GM12878 (cell line): ENCODE measurements around the gene NR3C1. TPM values are rescaled to one million over a fixed set of nuclear protein-coding genes. Genes with fewer than 3 reads are reported as not detected.

Source experiments
- ATAC-seq: fragments of 200-7000 bp; cut with Tn5 transposase; 3 replicates; pipeline ENCODE4 v1.9.1; 2020; ENCODE audit warnings: mild to moderate bottlenecking, moderate library complexity
- BruUV-seq: library from RNA; stranded (reverse); fragments of 400-500 nt; replicated peaks from 2 replicates; lab custom pipeline; 2021; lab: Mats Ljungman, UMichigan
- CTCF ChIA-PET: fragments of 300-600 bp; sonication (Branson Sonifier 250); formaldehyde crosslinking; extraction: SDS; loops from one replicate; lab custom pipeline; 2021; ENCODE audit warnings: inconsistent platforms; lab: Yijun Ruan, JAX
- POLR2A ChIA-PET: fragments of 350-600 bp; formaldehyde crosslinking; extraction: SDS; loops from one replicate; lab custom pipeline; 2021; ENCODE audit warnings: inconsistent platforms; lab: Charles Lee
- RAD21 ChIA-PET: fragments of 300-600 bp; sonication (Branson Sonifier 250); formaldehyde crosslinking; loops from one replicate; lab custom pipeline; 2023; ENCODE audit warnings: antibody characterized with exemption; ENCODE audit not compliant: unreplicated experiment; lab: Charles Lee
- SMC1A ChIA-PET: fragments of 300-600 bp; sonication (Branson Sonifier 250); formaldehyde crosslinking; loops from one replicate; lab custom pipeline; 2023; ENCODE audit not compliant: unreplicated experiment, uncharacterized antibody; lab: Charles Lee
- DNase-seq: peaks from one replicate; pipeline ENCODE4 v3.0.0-alpha.2; 2011; ENCODE audit warnings: low read depth, low spot score
- FAIRE-seq: peaks from 3 replicates; lab custom pipeline; 2011; peaks lifted over from hg19 to GRCh38; lab: Jason Lieb, UNC
- H2AFZ ChIP-seq: 2 replicates; pipeline ENCODE4 v1.6.0; 2011; ENCODE audit warnings: low read depth, low read length, control low read depth; ENCODE audit not compliant: control insufficient read depth
- H3K27ac ChIP-seq: 2 replicates; pipeline ENCODE4 v1.5.1; 2011; ENCODE audit warnings: control low read depth; ENCODE audit not compliant: control insufficient read depth, insufficient read depth
- H3K27me3 ChIP-seq, 2 experiments: replicated peaks in 1 of 2; 2 replicates each; pipeline versions ENCODE4 v1.6.0 to v1.6.1; 2011; ENCODE audit warnings: low read length in 1 of 2; ENCODE audit not compliant: control insufficient read depth in 2 of 2, insufficient read depth in 2 of 2
- H3K36me3 ChIP-seq, 2 experiments: 2 replicates each; pipeline ENCODE4 v1.5.1; 2011; ENCODE audit warnings: low read length in 1 of 2; ENCODE audit not compliant: control insufficient read depth in 2 of 2, insufficient read depth in 2 of 2
- H3K4me1 ChIP-seq: 2 replicates; pipeline ENCODE4 v1.6.1; 2011; ENCODE audit warnings: mild to moderate bottlenecking, low read length, moderate library complexity, mixed read lengths; ENCODE audit not compliant: control insufficient read depth, insufficient read depth
- H3K4me2 ChIP-seq: 2 replicates; pipeline ENCODE4 v1.6.0; 2011; ENCODE audit warnings: control low read depth; ENCODE audit not compliant: control insufficient read depth, insufficient read depth
- H3K4me3 ChIP-seq: fragments of 200-600 bp; sonication (generic); 2 replicates; pipeline ENCODE4 v1.5.1; 2016
- H3K79me2 ChIP-seq: 2 replicates; pipeline ENCODE4 v1.6.0; 2011; ENCODE audit warnings: low read length; ENCODE audit not compliant: control insufficient read depth, insufficient read depth
- H3K9ac ChIP-seq: 2 replicates; pipeline ENCODE4 v1.8.0; 2011; ENCODE audit warnings: low read length, control low read depth, mixed read lengths; ENCODE audit not compliant: control insufficient read depth, insufficient read depth
- H3K9me3 ChIP-seq: replicated peaks from 3 replicates; pipeline ENCODE4 v1.5.1; 2011; ENCODE audit warnings: mild to moderate bottlenecking, low read length; ENCODE audit not compliant: control insufficient read depth, insufficient read depth
- H4K20me1 ChIP-seq: 2 replicates; pipeline ENCODE4 v1.6.0; 2011; ENCODE audit not compliant: control insufficient read depth, insufficient read depth
- CREM ChIP-seq: IDR thresholded peaks from 2 replicates; pipeline ENCODE4 v1.6.1; 2014; ENCODE audit warnings: antibody characterized with exemption, low read depth
- ESRRA ChIP-seq: IDR thresholded peaks from 2 replicates; pipeline ENCODE4 v1.6.1; 2012; ENCODE audit warnings: mild to moderate bottlenecking, low read length, improper control_type of control experiment
- FOXK2 ChIP-seq: fragments of 450-650 bp; IDR thresholded peaks from 2 replicates; pipeline ENCODE4 v1.6.1; 2017; ENCODE audit warnings: mild to moderate bottlenecking, moderate library complexity
- IKZF1 ChIP-seq: fragments of 450-650 bp; conservative IDR thresholded peaks from 2 replicates; pipeline ENCODE4 v1.6.1; 2017; ENCODE audit warnings: antibody characterized with exemption, mild to moderate bottlenecking
- JUNB ChIP-seq: IDR thresholded peaks from 2 replicates; pipeline ENCODE4 v1.6.1; 2016; ENCODE audit warnings: antibody characterized with exemption, mild to moderate bottlenecking
- MTA2 ChIP-seq: fragments of 450-650 bp; IDR thresholded peaks from 2 replicates; pipeline ENCODE4 v1.6.1; 2016; ENCODE audit warnings: low read depth, mild to moderate bottlenecking, moderate library complexity
- MTA3 ChIP-seq: IDR thresholded peaks from 2 replicates; pipeline ENCODE4 v1.6.1; 2012; ENCODE audit warnings: low read length, inconsistent platforms, borderline replicate concordance
- MXI1 ChIP-seq: fragments of 150-350 bp; IDR thresholded peaks from 2 replicates; pipeline ENCODE4 v1.6.1; 2011; ENCODE audit warnings: low read depth, mild to moderate bottlenecking, inconsistent platforms, low read length, improper control_type of control experiment
- PML ChIP-seq: IDR thresholded peaks from 2 replicates; pipeline ENCODE4 v1.6.1; 2012; ENCODE audit warnings: low read length, inconsistent platforms
- POLR2AphosphoS5 ChIP-seq: IDR thresholded peaks from 2 replicates; pipeline ENCODE4 v1.6.1; 2011; ENCODE audit warnings: mild to moderate bottlenecking, low read length, inconsistent platforms
- RUNX3 ChIP-seq: IDR thresholded peaks from 2 replicates; pipeline ENCODE4 v1.6.1; 2012; ENCODE audit warnings: low read length, inconsistent platforms
- SKIL ChIP-seq: fragments of 450-650 bp; IDR thresholded peaks from 2 replicates; pipeline ENCODE4 v1.6.1; 2017; ENCODE audit warnings: mild to moderate bottlenecking, low read depth, inconsistent platforms; ENCODE audit not compliant: poor library complexity, severe bottlenecking
- STAT1 ChIP-seq: fragments of 450-650 bp; conservative IDR thresholded peaks from 2 replicates; pipeline ENCODE4 v1.6.1; 2014; ENCODE audit warnings: antibody characterized with exemption, mild to moderate bottlenecking
- TARDBP ChIP-seq: IDR thresholded peaks from 2 replicates; pipeline ENCODE4 v1.6.1; 2016; ENCODE audit warnings: borderline replicate concordance
- WRNIP1 ChIP-seq: IDR thresholded peaks from 2 replicates; pipeline ENCODE4 v1.6.1; 2011; ENCODE audit warnings: low read depth, low read length, improper control_type of control experiment, borderline replicate concordance
- WGBS: methylation state at CpG from one replicate; pipeline ENCODE4 v1.1.6; 2016; ENCODE audit warnings: low lambda C conversion rate; ENCODE audit not compliant: insufficient replicate concordance, insufficient coverage; ENCODE audit errors: missing lambda C conversion rate; 5-methylcytosine and 5-hydroxymethylcytosine counted together
- in situ Hi-C: fragments of 300-500 bp; cut with MboI; formaldehyde crosslinking; loops from 9 replicates; pipeline ENCODE4 v1.14.3; 2018; ENCODE audit warnings: mixed read lengths
- intact Hi-C: fragments of 100-400 bp; cut with micrococcal nuclease; formaldehyde crosslinking; loops from one replicate; pipeline ENCODE4 v1.14.2; 2022; ENCODE audit not compliant: unreplicated experiment
- polyA plus RNA-seq, 11 experiments: library from polyadenylated mRNA; depleted of rRNA in 4 of 11; unstranded in 6 of 11; stranded (reverse) in 5 of 11; fragments of >200 nt; fragmentation: Nextera tagmentation in 4 of 11; fragmentation: Illumina TruSeq in 1 of 11; extraction: Ambion mirVana in 4 of 11; extraction: Trizol in 1 of 11; gene quantifications; 1 replicate in 1 of 11; 2 replicates in 10 of 11; pipeline versions ENCODE4 v1.2.1 to v1.2.3, GENCODE V29; 2011 to 2016; ENCODE audit warnings: inconsistent platforms in 2 of 11, missing spikeins in 2 of 11, low read depth in 1 of 11
- total RNA-seq, 4 experiments: library from RNA; depleted of rRNA in 3 of 4; stranded (reverse); fragments of >200 nt in 3 of 4; fragmentation: Illumina TruSeq in 1 of 4; extraction: Trizol in 1 of 4; gene quantifications; 2 replicates each; pipeline versions ENCODE4 v1.2.1 to v1.2.3, GENCODE V29; 2013 to 2021
- TF ChIP-seq, protein P1 (sequence below): fragments of 450-650 bp; IDR thresholded peaks from 2 replicates; pipeline ENCODE4 v1.6.1; 2016; ENCODE audit warnings: mild to moderate bottlenecking, moderate library complexity, borderline replicate concordance

NR3C1 gene
- total and polyA plus RNA-seq, 10 of the 15 experiments (the other 5 are each of a cell fraction or from before 2014, with no cell fraction given), result 49.7 to 141 (median 109) TPM

- TF ChIP-seq PML (no peak), POLR2AphosphoS5 (no peak), CREM (no peak), SKIL (no peak), MXI1 (no peak), JUNB (peak; percentile 76)
Measured at GRCh38 chr5:143309661-143310431, 93.6 kb downstream of the NR3C1 start (continued).

- Histone ChIP-seq H3K27me3 (no peaks in the 10 kb centered on the region), H3K4me3 (no peak overlapping the region), H3K9me3 (peaks cover 12% of the 10 kb centered on the region), H4K20me1 (no peaks in the 10 kb centered on the region), H3K4me1 (peaks cover 8% of the 10 kb centered on the region; the same call in 1 of the 2 replicates), H3K9ac (no peak overlapping the region), H3K36me3 (peaks cover 11 to 40% of the 10 kb centered on the region in 2 experiments), H3K27ac (no peak overlapping the region), H3K4me2 (no peak overlapping the region), H3K79me2 (peaks cover 54% of the 10 kb centered on the region), H2AFZ (no peak overlapping the region)
- no CpG with 5 or more reads among the region's 2 CpGs for WGBS
- POLR2A ChIA-PET, result interaction anchor here (0.7 kb wide), 1 partner anchor 58 kb away, joined by 7 read pairs; no protein-coding TSS in a partner anchor
- intact Hi-C loops (no loop called here), in situ Hi-C loops (no loop called here)
- no TSS peak for BruUV-seq
- SMC1A ChIA-PET, result interaction anchor here (1.3 kb wide), 1 partner anchor 11 kb away, joined by 3 read pairs; no protein-coding TSS in a partner anchor
- FAIRE-seq (no peak), ATAC-seq (no peak), DNase-seq (no peak)
- RAD21 ChIA-PET, result no interaction called here
- CTCF ChIA-PET, result no interaction called here
- TF ChIP-seq IKZF1, result no peak
- no peak for TF ChIP-seq FOXK2
- TF ChIP-seq ESRRA, result no peak
- TF ChIP-seq MTA2, result no peak
- TF ChIP-seq TARDBP, result no peak
- TF ChIP-seq, protein P1, sequence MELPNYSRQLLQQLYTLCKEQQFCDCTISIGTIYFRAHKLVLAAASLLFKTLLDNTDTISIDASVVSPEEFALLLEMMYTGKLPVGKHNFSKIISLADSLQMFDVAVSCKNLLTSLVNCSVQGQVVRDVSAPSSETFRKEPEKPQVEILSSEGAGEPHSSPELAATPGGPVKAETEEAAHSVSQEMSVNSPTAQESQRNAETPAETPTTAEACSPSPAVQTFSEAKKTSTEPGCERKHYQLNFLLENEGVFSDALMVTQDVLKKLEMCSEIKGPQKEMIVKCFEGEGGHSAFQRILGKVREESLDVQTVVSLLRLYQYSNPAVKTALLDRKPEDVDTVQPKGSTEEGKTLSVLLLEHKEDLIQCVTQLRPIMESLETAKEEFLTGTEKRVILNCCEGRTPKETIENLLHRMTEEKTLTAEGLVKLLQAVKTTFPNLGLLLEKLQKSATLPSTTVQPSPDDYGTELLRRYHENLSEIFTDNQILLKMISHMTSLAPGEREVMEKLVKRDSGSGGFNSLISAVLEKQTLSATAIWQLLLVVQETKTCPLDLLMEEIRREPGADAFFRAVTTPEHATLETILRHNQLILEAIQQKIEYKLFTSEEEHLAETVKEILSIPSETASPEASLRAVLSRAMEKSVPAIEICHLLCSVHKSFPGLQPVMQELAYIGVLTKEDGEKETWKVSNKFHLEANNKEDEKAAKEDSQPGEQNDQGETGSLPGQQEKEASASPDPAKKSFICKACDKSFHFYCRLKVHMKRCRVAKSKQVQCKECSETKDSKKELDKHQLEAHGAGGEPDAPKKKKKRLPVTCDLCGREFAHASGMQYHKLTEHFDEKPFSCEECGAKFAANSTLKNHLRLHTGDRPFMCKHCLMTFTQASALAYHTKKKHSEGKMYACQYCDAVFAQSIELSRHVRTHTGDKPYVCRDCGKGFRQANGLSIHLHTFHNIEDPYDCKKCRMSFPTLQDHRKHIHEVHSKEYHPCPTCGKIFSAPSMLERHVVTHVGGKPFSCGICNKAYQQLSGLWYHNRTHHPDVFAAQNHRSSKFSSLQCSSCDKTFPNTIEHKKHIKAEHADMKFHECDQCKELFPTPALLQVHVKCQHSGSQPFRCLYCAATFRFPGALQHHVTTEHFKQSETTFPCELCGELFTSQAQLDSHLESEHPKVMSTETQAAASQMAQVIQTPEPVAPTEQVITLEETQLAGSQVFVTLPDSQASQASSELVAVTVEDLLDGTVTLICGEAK, result no peak
- no peak for TF ChIP-seq JUNB
- TF ChIP-seq WRNIP1, result no peak
- no peak for TF ChIP-seq RUNX3
- TF ChIP-seq STAT1, result no peak
- TF ChIP-seq MTA3, result no peak
Measured at GRCh38 chr5:143308731-143309130, 94.8 kb downstream of the NR3C1 start.
